IMR-90 (cell line): Measurements from ENCODE around the gene TMEM129. TPM values are rescaled to one million over a fixed set of nuclear protein-coding genes. Genes with fewer than 3 reads are reported as not detected.

Experiments used
- ATAC-seq: fragments of 200-7000 bp; cut with Tn5 transposase; 2 replicates; pipeline ENCODE4 v1.9.1; 2020; ENCODE audit warnings: low read depth, mild to moderate bottlenecking, moderate library complexity
- BruUV-seq: library from RNA; stranded (reverse); fragments of 400-500 nt; replicated peaks from 2 replicates; lab custom pipeline; 2021; lab: Mats Ljungman, UMichigan
- CTCF ChIA-PET: fragments of 300-600 bp; formaldehyde crosslinking; extraction: SDS; loops from one replicate; lab custom pipeline; 2021; ENCODE audit warnings: antibody characterized with exemption; lab: Yijun Ruan, JAX
- POLR2A ChIA-PET: fragments of 300-600 bp; sonication (Branson Sonifier 250); formaldehyde crosslinking; loops from one replicate; lab custom pipeline; 2022; ENCODE audit warnings: antibody characterized with exemption; ENCODE audit not compliant: unreplicated experiment; lab: Charles Lee
- DNase-seq: peaks from one replicate; pipeline ENCODE4 v3.0.0; 2013
- H2AFZ ChIP-seq: replicated peaks from 2 replicates; pipeline ENCODE3; 2013; ENCODE audit warnings: low read length, mild to moderate bottlenecking; ENCODE audit not compliant: poor library complexity
- H2AK5ac ChIP-seq: 2 replicates; pipeline ENCODE4 v1.6.1; 2013; ENCODE audit warnings: low read depth, low read length, inconsistent platforms
- H2AK9ac ChIP-seq: replicated peaks from 2 replicates; pipeline ENCODE3; 2013; ENCODE audit warnings: mild to moderate bottlenecking, low read depth, low read length, moderate library complexity; ENCODE audit not compliant: poor library complexity
- H2BK120ac ChIP-seq: 2 replicates; pipeline ENCODE4 v1.6.1; 2013; ENCODE audit warnings: low read depth, low read length, inconsistent platforms
- H2BK15ac ChIP-seq: 3 replicates; pipeline ENCODE4 v1.6.1; 2013; ENCODE audit warnings: low read depth, low read length, inconsistent platforms
- H2BK20ac ChIP-seq: 2 replicates; pipeline ENCODE4 v1.6.1; 2013; ENCODE audit warnings: low read depth, mild to moderate bottlenecking, inconsistent platforms, low read length, moderate library complexity
- H2BK5ac ChIP-seq: 2 replicates; pipeline ENCODE4 v1.6.1; 2013; ENCODE audit warnings: mild to moderate bottlenecking, low read depth, low read length, inconsistent platforms; ENCODE audit not compliant: poor library complexity, severe bottlenecking
- H3K14ac ChIP-seq: replicated peaks from 2 replicates; pipeline ENCODE4 v1.6.1; 2013; ENCODE audit warnings: low read depth, low read length, inconsistent platforms
- H3K18ac ChIP-seq: 2 replicates; pipeline ENCODE4 v1.6.1; 2013; ENCODE audit warnings: low read depth, low read length, control low read depth
- H3K23ac ChIP-seq: 2 replicates; pipeline ENCODE4 v1.6.1; 2013; ENCODE audit warnings: low read depth, low read length, inconsistent platforms
- H3K27ac ChIP-seq: 2 replicates; pipeline ENCODE4 v1.5.1; 2013; ENCODE audit warnings: mild to moderate bottlenecking, control low read depth, low read length; ENCODE audit not compliant: insufficient read depth
- H3K27me3 ChIP-seq: 2 replicates; pipeline ENCODE4 v1.6.1; 2013; ENCODE audit warnings: low read length; ENCODE audit not compliant: control insufficient read depth, insufficient read depth
- H3K36me3 ChIP-seq: 2 replicates; pipeline ENCODE4 v1.6.1; 2013; ENCODE audit warnings: low read length, mixed read lengths; ENCODE audit not compliant: control insufficient read depth, insufficient read depth
- H3K4ac ChIP-seq: 2 replicates; pipeline ENCODE4 v1.6.1; 2013; ENCODE audit warnings: low read depth, low read length, inconsistent platforms
- H3K4me1 ChIP-seq: 2 replicates; pipeline ENCODE4 v1.6.1; 2013; ENCODE audit warnings: low read length, mixed read lengths; ENCODE audit not compliant: control insufficient read depth, insufficient read depth
- H3K4me2 ChIP-seq: 2 replicates; pipeline ENCODE4 v1.6.1; 2013; ENCODE audit warnings: low read depth, mild to moderate bottlenecking, control low read depth, low read length, moderate library complexity
- H3K4me3 ChIP-seq: 2 replicates; pipeline ENCODE4 v1.5.1; 2013; ENCODE audit warnings: low read depth, mild to moderate bottlenecking, control low read depth, low read length, moderate library complexity; ENCODE audit not compliant: insufficient read depth
- H3K56ac ChIP-seq: 2 replicates; pipeline ENCODE4 v1.6.1; 2013; ENCODE audit warnings: low read length, inconsistent platforms; ENCODE audit not compliant: insufficient read depth; ENCODE audit errors: extremely low read depth
- H3K79me1 ChIP-seq, 2 experiments: 2 replicates each; pipeline ENCODE4 v1.6.1; 2013; ENCODE audit warnings: low read length in 2 of 2, inconsistent platforms in 1 of 2, low read depth in 1 of 2
- H3K9ac ChIP-seq: 2 replicates; pipeline ENCODE4 v1.6.1; 2013; ENCODE audit warnings: low read depth, low read length, control low read depth
- H3K9me1 ChIP-seq: 2 replicates; pipeline ENCODE4 v1.6.1; 2013; ENCODE audit warnings: low read length, inconsistent platforms; ENCODE audit not compliant: insufficient read depth
- H3K9me3 ChIP-seq: 2 replicates; pipeline ENCODE4 v1.6.1; 2013; ENCODE audit warnings: low read length; ENCODE audit not compliant: control insufficient read depth, insufficient read depth
- H4K20me1 ChIP-seq: 2 replicates; pipeline ENCODE4 v1.6.1; 2013; ENCODE audit warnings: low read length, inconsistent platforms; ENCODE audit not compliant: insufficient read depth
- H4K5ac ChIP-seq: 2 replicates; pipeline ENCODE4 v1.6.1; 2013; ENCODE audit warnings: mild to moderate bottlenecking, low read depth, low read length, control low read depth
- H4K8ac ChIP-seq, 2 experiments: 2 replicates each; pipeline ENCODE4 v1.6.1; 2013; ENCODE audit warnings: low read depth in 2 of 2, low read length in 2 of 2, control low read depth in 1 of 2, inconsistent platforms in 1 of 2
- H4K91ac ChIP-seq: 2 replicates; pipeline ENCODE4 v1.6.1; 2013; ENCODE audit warnings: low read depth, low read length, inconsistent platforms; ENCODE audit not compliant: insufficient read depth
- BHLHE40 ChIP-seq: fragments of 150-350 bp; IDR thresholded peaks from 2 replicates; pipeline ENCODE4 v1.6.1; 2016; ENCODE audit warnings: mild to moderate bottlenecking, low read depth, low read length
- CEBPB ChIP-seq: IDR thresholded peaks from 2 replicates; pipeline ENCODE4 v1.6.1; 2012; ENCODE audit warnings: low read depth, low read length, improper control_type of control experiment
- CHD1 ChIP-seq: IDR thresholded peaks from 2 replicates; pipeline ENCODE4 v1.6.1; 2012; ENCODE audit warnings: low read depth, low read length, improper control_type of control experiment
- CTCF ChIP-seq: conservative IDR thresholded peaks from 2 replicates; pipeline ENCODE4 v1.5.1; 2012; ENCODE audit warnings: mild to moderate bottlenecking, low read depth, low read length, improper control_type of control experiment
- ELK1 ChIP-seq: fragments of 150-350 bp; IDR thresholded peaks from 2 replicates; pipeline ENCODE4 v1.6.1; 2016; ENCODE audit warnings: low read depth, mild to moderate bottlenecking, low read length, moderate library complexity, borderline replicate concordance
- FOS ChIP-seq: fragments of 150-350 bp; IDR thresholded peaks from 2 replicates; pipeline ENCODE4 v1.6.1; 2016; ENCODE audit warnings: low read depth, low read length
- MAFK ChIP-seq: IDR thresholded peaks from 2 replicates; pipeline ENCODE4 v1.6.1; 2012; ENCODE audit warnings: low read depth, low read length, improper control_type of control experiment
- MAZ ChIP-seq: IDR thresholded peaks from 2 replicates; pipeline ENCODE4 v1.6.1; 2012; ENCODE audit warnings: low read depth, mild to moderate bottlenecking, low read length, improper control_type of control experiment, moderate library complexity, borderline replicate concordance
- MXI1 ChIP-seq: IDR thresholded peaks from 2 replicates; pipeline ENCODE4 v1.6.1; 2012; ENCODE audit warnings: low read depth, mild to moderate bottlenecking, low read length, moderate library complexity, borderline replicate concordance
- NFE2L2 ChIP-seq: fragments of 150-350 bp; IDR thresholded peaks from 2 replicates; pipeline ENCODE4 v1.6.1; 2016; ENCODE audit warnings: low read depth, mild to moderate bottlenecking, low read length
- POLR2A ChIP-seq: IDR thresholded peaks from 2 replicates; pipeline ENCODE4 v1.6.1; 2012; ENCODE audit warnings: mild to moderate bottlenecking, low read depth, low read length
- RAD21 ChIP-seq: IDR thresholded peaks from 2 replicates; pipeline ENCODE4 v1.6.1; 2012; ENCODE audit warnings: low read length, improper control_type of control experiment
- RCOR1 ChIP-seq: IDR thresholded peaks from 2 replicates; pipeline ENCODE4 v1.6.1; 2012; ENCODE audit warnings: mild to moderate bottlenecking, low read length, improper control_type of control experiment; ENCODE audit not compliant: insufficient replicate concordance
- RFX5 ChIP-seq: IDR thresholded peaks from 2 replicates; pipeline ENCODE4 v1.8.0; 2012; ENCODE audit warnings: low read depth, mild to moderate bottlenecking, low read length, moderate library complexity
- SMC3 ChIP-seq: fragments of 150-350 bp; IDR thresholded peaks from 2 replicates; pipeline ENCODE4 v1.6.1; 2016; ENCODE audit warnings: low read depth, mild to moderate bottlenecking, antibody characterized with exemption, low read length, moderate library complexity
- USF2 ChIP-seq: fragments of 150-350 bp; IDR thresholded peaks from 2 replicates; pipeline ENCODE4 v1.6.1; 2017; ENCODE audit warnings: mild to moderate bottlenecking, antibody characterized with exemption, low read length, low read depth
- WGBS, 2 experiments: methylation state at CpG; one replicate each; pipeline versions ENCODE4 v1.1.5 to v1.1.7; 2013; ENCODE audit warnings: missing lambda C conversion rate in 2 of 2; ENCODE audit not compliant: insufficient read length in 1 of 2; ENCODE audit errors: extremely low coverage in 2 of 2; 5-methylcytosine and 5-hydroxymethylcytosine counted together
- dilution Hi-C: fragments of 300-500 bp; cut with HindIII; formaldehyde crosslinking; loops from one replicate; pipeline ENCODE4 v1.14.3; 2018; ENCODE audit warnings: low sequenced_read_pairs; ENCODE audit not compliant: unreplicated experiment
- in situ Hi-C: fragments of 300-500 bp; cut with MboI; formaldehyde crosslinking; loops from 3 replicates; pipeline ENCODE4 v1.14.3; 2019; ENCODE audit warnings: low sequenced_read_pairs, inconsistent platforms, mixed read lengths
- intact Hi-C: fragments of 100-400 bp; cut with micrococcal nuclease; formaldehyde crosslinking; loops from 2 replicates; pipeline ENCODE4 v1.10.0; 2022
- polyA plus RNA-seq, 3 experiments: library from polyadenylated mRNA; depleted of rRNA; stranded (reverse); fragments of >200 nt; gene quantifications; 2 replicates each; pipeline ENCODE4 v1.2.3, GENCODE V29; 2012; ENCODE audit warnings: low replicate concordance in 1 of 3
- total RNA-seq: library from RNA; depleted of rRNA; stranded (reverse); fragments of >200 nt; gene quantifications from 2 replicates; pipeline ENCODE4 v1.2.3, GENCODE V29; 2012

TMEM129 gene
- total and polyA plus RNA-seq, 2 of the 4 experiments (the other 2 are of a cell fraction): 6.6 to 26.6 TPM

GRCh38 chr4:1669270-1669669 is 51.9 kb downstream of the TMEM129 start:
- no TSS peak for BruUV-seq
- no peak overlapping the region for H4K8ac ChIP-seq
- H3K4me2 ChIP-seq: no peak overlapping the region
- no peak overlapping the region for H3K9ac ChIP-seq
- H3K4ac ChIP-seq: no peak overlapping the region
- dilution Hi-C loops: no loop called here
- no peaks in the 10 kb centered on the region for H3K4me1 ChIP-seq
- WGBS, 2 experiments: 87% methylated on average over 10 of the region's 12 CpGs; no CpG with 5 or more reads in 1 of the 2 experiments
- H4K5ac ChIP-seq: no peak overlapping the region
- no peaks in the 10 kb centered on the region for H3K27me3 ChIP-seq
- no peak overlapping the region for H3K23ac ChIP-seq
- no peak overlapping the region for H2BK5ac ChIP-seq
- DNase-seq (no peak), ATAC-seq (no peak)
- TF ChIP-seq NFE2L2 (no peak), RCOR1 (no peak), RAD21 (no peak), MAFK (no peak), CTCF (no peak), ELK1 (no peak), FOS (no peak), CEBPB (no peak), CHD1 (no peak), SMC3 (no peak), MAZ (no peak), MXI1 (no peak), USF2 (no peak), RFX5 (no peak), BHLHE40 (no peak), POLR2A (no peak)
- H2AFZ ChIP-seq: no peak overlapping the region
- H3K9me3 ChIP-seq: no peaks in the 10 kb centered on the region
- no peak overlapping the region for H3K18ac ChIP-seq
- in situ Hi-C loops: no loop called here
- no peak overlapping the region for H4K91ac ChIP-seq
- H2AK5ac ChIP-seq: no peak overlapping the region
- intact Hi-C loops: no loop called here
- ChIA-PET POLR2A (no interaction called here), CTCF (no interaction called here)
- no peak overlapping the region for H3K56ac ChIP-seq
- H4K20me1 ChIP-seq: no peaks in the 10 kb centered on the region
- no peak overlapping the region for H2BK20ac ChIP-seq
- no peak overlapping the region for H2BK120ac ChIP-seq
- no peaks in the 10 kb centered on the region; the same call in 1 of the 2 replicates for H3K9me1 ChIP-seq
- H3K36me3 ChIP-seq: no peaks in the 10 kb centered on the region
- H2AK9ac ChIP-seq: no peak overlapping the region
- no peak overlapping the region for H2BK15ac ChIP-seq
- no peak overlapping the region for H3K14ac ChIP-seq
- H3K79me1 ChIP-seq: no peaks in the 10 kb centered on the region
- no peak overlapping the region for H3K27ac ChIP-seq
- no peak overlapping the region for H3K4me3 ChIP-seq
